Gastrocnemius medialis (tissue), 4 donors: ENCODE data around the gene LDLRAD3. TPM values are rescaled to one million over a fixed set of nuclear protein-coding genes. Genes with fewer than 3 reads are reported as not detected.

Experiments used
- ATAC-seq, 2 donors: fragments of 150-250 bp; one replicate each; pipeline ENCODE4 v1.9.1; 2016
- DNase-seq, 2 donors: peaks; one replicate each; pipeline ENCODE4 v3.0.0-alpha.2; 2019
- H3K27ac ChIP-seq, 4 donors: fragments of 200-600 bp; sonication (generic); 1 replicate in 1 of 4; 2 replicates in 3 of 4; pipeline ENCODE4 v1.5.1; 2016 to 2018; ENCODE audit warnings: mild to moderate bottlenecking in 2 of 4, moderate library complexity in 1 of 4
- H3K27me3 ChIP-seq, 3 donors: fragments of 200-600 bp; sonication (generic) in 2 of 3; 1 replicate in 1 of 3; 2 replicates in 2 of 3; pipeline versions ENCODE4 v1.5.1 to v1.6.0; 2016 to 2019; ENCODE audit warnings: mild to moderate bottlenecking in 1 of 3, moderate library complexity in 1 of 3
- H3K36me3 ChIP-seq, 2 donors: fragments of 200-600 bp; sonication (generic) in 1 of 2; one replicate each; pipeline ENCODE4 v1.5.1; 2017 to 2018
- H3K4me1 ChIP-seq, 2 donors: fragments of 200-600 bp; sonication (generic) in 1 of 2; one replicate each; pipeline ENCODE4 v1.5.1; 2016 to 2017; ENCODE audit warnings: mild to moderate bottlenecking in 2 of 2
- H3K4me3 ChIP-seq, 4 donors: fragments of 200-600 bp; sonication (generic) in 3 of 4; 1 replicate in 1 of 4; 2 replicates in 3 of 4; pipeline ENCODE4 v1.5.1; 2016 to 2019; ENCODE audit warnings: mild to moderate bottlenecking in 2 of 4
- H3K9me3 ChIP-seq, 3 donors: fragments of 200-600 bp; sonication (generic) in 2 of 3; 1 replicate in 1 of 3; 2 replicates in 2 of 3; pipeline ENCODE4 v1.5.1; 2016 to 2019
- CTCF ChIP-seq, 5 experiments: fragments of 450-650 bp in 3 of 5; fragments of 200-600 bp in 2 of 5; sonication (generic) in 2 of 5; IDR thresholded peaks in 4 of 5; conservative IDR thresholded peaks in 1 of 5; 1 replicate in 4 of 5; 2 replicates in 1 of 5; pipeline ENCODE4 v1.5.1; 2016 to 2019; ENCODE audit warnings: antibody characterized with exemption in 5 of 5, mild to moderate bottlenecking in 3 of 5, moderate library complexity in 3 of 5
- POLR2A ChIP-seq, 2 donors: fragments of 450-650 bp; IDR thresholded peaks; one replicate each; pipeline ENCODE4 v1.6.1; 2017; ENCODE audit warnings: antibody characterized with exemption in 2 of 2, mild to moderate bottlenecking in 2 of 2, moderate library complexity in 2 of 2
- in situ Hi-C, 4 donors: fragments of 200-750 bp; cut with MboI; loops; one replicate each; pipeline versions ENCODE4 v1.15.0 to v1.8.0; 2017; ENCODE audit warnings: low sequenced_read_pairs in 4 of 4
- intact Hi-C: fragments of 100-400 bp; cut with DNase I; formaldehyde crosslinking; loops from one replicate; pipeline ENCODE4 v1.15.1; 2023; ENCODE audit warnings: low total_unique reads
- total RNA-seq, 4 donors: library from RNA; depleted of rRNA; stranded (reverse); fragments of >200 nt; gene quantifications; one replicate each; pipeline versions ENCODE4 v1.1.0 to v1.2.3, GENCODE V29; 2016

Gene LDLRAD3
- total RNA-seq, 4 donors from 2014 or later = 6.1 to 12.8 (median 11.8) TPM

- no peaks in the 10 kb centered on the region for H3K27me3 ChIP-seq
- intact Hi-C loops (no loop called here), in situ Hi-C loops (no loop called here)
- H3K4me1 ChIP-seq = no peaks in the 10 kb centered on the region
- H3K9me3 ChIP-seq = no peaks in the 10 kb centered on the region
- H3K36me3 ChIP-seq = no peaks in the 10 kb centered on the region
- H3K4me3 ChIP-seq = no peak overlapping the region
- no peak for DNase-seq
- no peak overlapping the region for H3K27ac ChIP-seq
- TF ChIP-seq POLR2A (IDR thresholded peaks at IDR 0.05) (no peak), CTCF (IDR thresholded peaks at IDR 0.05 in 4 of 5, conservative IDR thresholded peaks at IDR 0.05 in 1 of 5) (no peak)
- ATAC-seq = no peak
Measured at GRCh38 chr11:36110668-36111410, 167.0 kb downstream of the LDLRAD3 start.

GRCh38 chr11:36114095-36114494 is 170.2 kb downstream of the LDLRAD3 start:
- Histone ChIP-seq H3K36me3 (no peaks in the 10 kb centered on the region), H3K4me1 (no peaks in the 10 kb centered on the region), H3K27ac (no peak overlapping the region), H3K27me3 (no peaks in the 10 kb centered on the region), H3K4me3 (no peak overlapping the region), H3K9me3 (no peaks in the 10 kb centered on the region)
- DNase-seq (no peak), ATAC-seq (no peak)
- in situ Hi-C loops = no loop called here
- intact Hi-C loops = no loop called here
- TF ChIP-seq POLR2A (IDR thresholded peaks at IDR 0.05) = no peak

- ATAC-seq (no peak), DNase-seq (no peak)
- Histone ChIP-seq H3K27me3 (no peaks in the 10 kb centered on the region), H3K36me3 (no peaks in the 10 kb centered on the region), H3K4me1 (no peaks in the 10 kb centered on the region), H3K27ac (no peak overlapping the region), H3K4me3 (no peak overlapping the region), H3K9me3 (no peaks in the 10 kb centered on the region)
- intact Hi-C loops = no loop called here
- no peak for TF ChIP-seq POLR2A (IDR thresholded peaks at IDR 0.05)
- TF ChIP-seq CTCF (IDR thresholded peaks at IDR 0.05 in 4 of 5, conservative IDR thresholded peaks at IDR 0.05 in 1 of 5) = no peak
- in situ Hi-C loops = no loop called here
Measured at GRCh38 chr11:36115378-36115801, 171.5 kb downstream of the LDLRAD3 start.

- H3K4me1 ChIP-seq = no peaks in the 10 kb centered on the region
- DNase-seq (no peak), ATAC-seq (no peak)
- no peak overlapping the region for H3K27ac ChIP-seq
- TF ChIP-seq CTCF (IDR thresholded peaks at IDR 0.05 in 4 of 5, conservative IDR thresholded peaks at IDR 0.05 in 1 of 5) = no peak
- no peak for TF ChIP-seq POLR2A (IDR thresholded peaks at IDR 0.05)
- H3K9me3 ChIP-seq = no peaks in the 10 kb centered on the region
- in situ Hi-C loops = no loop called here
- no peak overlapping the region for H3K4me3 ChIP-seq
- H3K36me3 ChIP-seq = no peaks in the 10 kb centered on the region
- H3K27me3 ChIP-seq = no peaks in the 10 kb centered on the region
- intact Hi-C loops = no loop called here
Measured at GRCh38 chr11:36116161-36116560, 172.3 kb downstream of the LDLRAD3 start.

- H3K27ac ChIP-seq = no peak overlapping the region
- no peaks in the 10 kb centered on the region for H3K27me3 ChIP-seq
- ATAC-seq = no peak
- H3K4me1 ChIP-seq = peaks cover 0 to under 1% of the 10 kb centered on the region in 2 donors
- in situ Hi-C loops = no loop called here
- intact Hi-C loops = no loop called here
- H3K4me3 ChIP-seq = no peak overlapping the region
- DNase-seq = no peak
- no peaks in the 10 kb centered on the region for H3K36me3 ChIP-seq
- no peak for TF ChIP-seq CTCF (IDR thresholded peaks at IDR 0.05 in 4 of 5, conservative IDR thresholded peaks at IDR 0.05 in 1 of 5)
- TF ChIP-seq POLR2A (IDR thresholded peaks at IDR 0.05) = no peak
- H3K9me3 ChIP-seq = no peaks in the 10 kb centered on the region
Measured at GRCh38 chr11:36118084-36118483, 174.2 kb downstream of the LDLRAD3 start.
